HG02642 (cell line): ENCODE data around the gene GATA2.

Experiments used
- ATAC-seq: cut with Tn5 transposase; IDR thresholded peaks from one replicate; pipeline ENCODE4 v1.9.1; 2021; ENCODE audit warnings: mild to moderate bottlenecking; ENCODE audit not compliant: unreplicated experiment, poor library complexity

GATA2 gene

DNA sequence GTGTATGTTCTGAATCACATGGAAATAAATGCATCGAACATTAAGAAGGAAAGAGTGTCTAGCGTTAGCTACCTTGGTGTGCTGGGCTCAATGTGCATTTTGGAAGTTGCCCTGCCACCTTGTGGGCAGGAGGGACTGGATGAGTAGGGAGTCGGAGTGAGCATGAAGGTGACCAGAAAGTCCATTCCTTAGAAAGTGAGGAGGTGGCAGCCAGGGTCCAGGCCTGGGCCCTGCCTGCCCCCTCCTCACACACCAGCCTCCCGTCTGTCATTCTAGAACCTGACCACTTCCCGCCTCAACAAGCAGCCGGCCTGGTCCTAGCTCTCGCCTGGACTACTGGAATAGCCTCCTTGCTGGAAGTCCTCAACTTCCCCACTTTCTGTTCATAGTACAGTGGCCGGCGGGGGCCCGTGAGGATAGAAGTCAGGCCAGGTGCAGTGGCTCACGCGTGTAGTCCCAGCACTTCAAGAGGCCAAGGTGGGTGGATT is 10.2 kb upstream of the GATA2 start:
- ATAC-seq: no peak

DNA sequence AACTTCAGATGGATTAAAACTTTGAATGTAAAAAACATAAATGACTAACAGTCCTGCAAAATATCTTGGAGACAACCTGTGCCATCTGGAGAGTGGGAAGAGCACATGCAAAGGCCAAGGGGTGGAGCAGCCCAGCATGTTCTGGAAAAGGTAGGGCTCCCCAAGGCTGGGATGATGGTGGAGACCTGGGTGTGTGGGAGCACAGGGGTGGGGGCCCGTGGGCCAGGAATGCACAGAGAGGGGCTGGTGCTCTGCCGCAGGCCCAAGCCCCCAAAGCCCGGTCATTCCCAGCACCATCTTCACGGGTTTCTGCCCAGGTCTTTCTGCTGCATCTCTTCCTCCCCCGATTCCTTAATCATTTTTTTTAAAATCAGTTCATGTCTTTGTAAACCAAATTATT is 9.7 kb upstream of the GATA2 start:
- ATAC-seq: no peak

DNA sequence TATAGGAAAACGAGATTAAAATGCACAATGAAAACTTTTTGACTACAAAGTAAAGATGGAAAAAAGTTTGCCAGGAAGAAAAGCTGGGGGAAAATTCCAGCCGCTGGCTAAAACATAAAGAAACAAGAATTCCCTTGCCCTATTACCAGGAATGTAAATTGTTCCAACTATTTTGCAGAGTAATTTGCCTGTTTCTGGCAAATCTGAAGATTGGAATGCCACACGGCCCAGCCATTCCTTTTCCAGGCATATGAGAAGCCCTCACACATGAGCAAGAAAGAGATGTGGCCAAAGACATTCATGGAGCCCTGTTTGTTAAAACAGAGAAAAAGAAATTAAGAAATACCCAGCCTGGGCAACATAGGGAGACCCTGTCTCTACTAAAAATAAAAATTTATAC is 8.4 kb upstream of the GATA2 start:
- ATAC-seq: no peak

DNA sequence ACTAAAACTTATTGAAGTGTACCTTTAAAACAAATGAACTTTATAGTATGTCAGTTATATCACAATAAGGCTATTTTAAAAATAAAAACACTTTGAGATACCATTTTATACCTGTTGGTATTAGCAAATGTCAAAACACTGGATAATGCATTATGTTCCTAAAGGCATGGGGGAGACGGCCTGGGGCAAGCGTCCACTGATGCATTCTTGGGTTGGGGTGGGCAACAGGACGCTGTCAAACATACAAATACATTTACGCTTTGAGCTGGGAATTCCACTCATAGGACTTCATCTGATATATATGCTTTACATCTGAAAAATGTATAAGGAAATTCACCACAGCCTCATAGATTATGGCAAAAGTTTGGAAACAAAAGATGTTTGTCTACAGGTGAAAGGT is 7.6 kb upstream of the GATA2 start:
- ATAC-seq: no peak

DNA sequence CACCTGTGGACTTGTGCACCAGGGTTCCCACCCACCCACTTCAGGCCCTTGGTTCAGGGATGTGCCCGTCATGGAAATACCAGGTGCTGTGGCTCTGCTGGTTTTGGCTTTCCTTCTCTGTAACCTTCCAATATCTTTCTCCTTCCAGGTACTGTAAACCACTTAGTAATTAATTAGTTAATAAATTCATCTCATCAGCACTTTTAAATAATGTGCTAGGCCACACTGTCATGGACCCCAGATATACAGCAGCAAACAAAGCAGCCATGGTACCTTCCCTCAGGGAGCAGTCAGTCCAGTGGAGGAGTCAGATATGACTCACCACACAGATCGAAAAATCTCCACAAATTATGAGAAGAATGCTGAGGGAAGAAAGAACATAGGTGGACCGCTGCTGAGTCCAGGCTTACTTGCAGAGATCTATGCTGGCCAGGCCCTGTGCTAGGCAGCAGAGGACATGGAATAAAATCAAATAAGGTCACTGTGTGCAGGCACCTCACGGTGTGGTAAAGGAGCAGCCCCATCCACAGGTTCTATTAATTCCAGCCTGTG is 6.8 kb upstream of the GATA2 start:
- no peak for ATAC-seq

DNA sequence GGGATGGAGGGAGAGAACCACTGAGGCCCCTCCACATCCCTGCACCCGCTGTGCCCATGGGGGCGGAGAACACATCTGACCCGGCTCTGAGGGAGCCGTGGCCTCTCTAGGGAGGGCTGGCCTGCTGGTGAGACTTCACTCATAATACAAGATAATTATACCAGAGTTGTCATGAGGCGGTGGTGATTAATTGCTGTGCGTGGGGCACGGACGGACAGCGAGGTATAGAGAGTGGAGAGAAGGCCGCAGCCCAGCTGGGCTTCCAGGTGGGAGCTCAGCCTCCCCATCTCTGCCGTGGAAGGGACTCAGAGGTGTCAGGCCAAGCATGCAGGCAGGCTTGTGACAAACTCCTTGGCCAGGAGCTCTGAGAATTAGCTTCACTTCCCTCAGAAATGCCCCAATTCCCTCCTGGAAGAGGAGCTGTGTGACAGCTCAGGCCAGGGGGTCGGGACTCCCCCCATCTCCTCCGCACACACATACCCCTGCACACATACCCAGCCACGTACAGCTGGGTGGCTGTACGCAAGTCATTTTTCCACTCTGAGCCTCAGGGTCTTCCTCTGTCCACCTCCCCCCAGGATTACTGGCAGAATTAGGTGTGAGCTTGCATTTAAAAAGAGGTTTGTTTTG is 6.0 kb upstream of the GATA2 start:
- no peak for ATAC-seq

DNA sequence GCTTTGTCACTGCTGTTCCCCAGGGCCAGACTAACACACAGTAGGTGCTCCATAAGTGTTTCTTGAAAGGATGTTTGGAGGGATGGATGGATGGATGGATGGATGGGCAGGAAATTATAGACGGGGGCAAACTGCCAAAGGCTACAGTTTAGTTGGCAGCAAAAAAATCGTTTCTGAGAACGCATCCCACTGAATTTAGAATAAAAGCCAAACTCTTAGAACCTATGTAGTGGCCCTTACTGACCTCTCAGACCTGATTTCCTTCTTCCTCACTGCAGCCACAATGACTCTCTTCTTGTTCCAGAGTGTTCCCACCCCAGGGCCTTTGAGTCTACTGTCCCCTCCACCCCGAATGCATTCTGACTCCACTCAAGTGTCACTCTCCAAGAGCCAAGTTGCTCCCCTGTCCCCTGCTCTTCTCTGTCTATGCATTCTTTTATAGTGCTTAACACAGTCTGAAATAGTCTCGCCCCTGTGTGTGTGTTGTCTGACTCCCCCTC is 5.2 kb upstream of the GATA2 start:
- no peak for ATAC-seq

DNA sequence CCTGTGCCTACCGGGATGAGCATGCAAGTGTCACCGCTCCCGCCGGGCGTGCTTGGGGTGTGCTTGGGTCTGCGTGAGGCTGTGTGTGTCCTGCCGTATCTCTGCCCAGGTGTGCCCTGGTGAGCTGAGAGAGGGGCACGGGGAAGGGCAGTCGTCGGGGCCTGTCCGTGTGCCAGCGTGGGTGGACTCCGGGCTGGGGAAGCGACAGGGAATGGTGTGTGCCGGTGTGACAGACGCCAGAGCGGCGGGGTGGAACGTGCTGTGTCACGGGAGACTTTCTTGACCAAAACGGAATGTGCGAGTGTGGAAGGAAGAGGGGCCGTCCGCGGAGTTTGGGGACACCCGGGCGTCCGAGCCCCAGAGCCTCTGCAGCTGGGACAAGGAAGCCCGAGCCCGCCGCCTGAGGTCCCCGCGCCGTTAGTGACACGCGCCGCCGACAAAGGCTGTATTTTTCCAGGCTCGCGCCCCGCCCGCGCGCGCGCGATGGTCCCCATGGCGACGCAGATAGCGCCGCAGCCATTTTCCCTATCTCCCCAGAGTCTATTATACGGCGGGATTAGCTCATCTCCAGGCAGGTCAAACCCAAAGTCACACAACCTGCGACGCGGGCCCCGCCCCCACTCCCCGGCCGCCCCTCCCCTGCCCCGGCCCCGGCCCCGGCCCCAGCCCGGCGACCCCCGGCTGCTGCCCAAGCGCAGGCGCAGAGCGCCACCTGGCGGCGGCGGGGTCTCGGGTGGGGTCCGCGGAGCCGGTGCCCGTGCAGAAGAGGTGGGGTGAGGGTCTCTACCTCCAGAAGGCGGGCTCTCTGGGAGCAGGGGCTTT is 4.5 kb upstream of the GATA2 start:
- ATAC-seq: no peak

DNA sequence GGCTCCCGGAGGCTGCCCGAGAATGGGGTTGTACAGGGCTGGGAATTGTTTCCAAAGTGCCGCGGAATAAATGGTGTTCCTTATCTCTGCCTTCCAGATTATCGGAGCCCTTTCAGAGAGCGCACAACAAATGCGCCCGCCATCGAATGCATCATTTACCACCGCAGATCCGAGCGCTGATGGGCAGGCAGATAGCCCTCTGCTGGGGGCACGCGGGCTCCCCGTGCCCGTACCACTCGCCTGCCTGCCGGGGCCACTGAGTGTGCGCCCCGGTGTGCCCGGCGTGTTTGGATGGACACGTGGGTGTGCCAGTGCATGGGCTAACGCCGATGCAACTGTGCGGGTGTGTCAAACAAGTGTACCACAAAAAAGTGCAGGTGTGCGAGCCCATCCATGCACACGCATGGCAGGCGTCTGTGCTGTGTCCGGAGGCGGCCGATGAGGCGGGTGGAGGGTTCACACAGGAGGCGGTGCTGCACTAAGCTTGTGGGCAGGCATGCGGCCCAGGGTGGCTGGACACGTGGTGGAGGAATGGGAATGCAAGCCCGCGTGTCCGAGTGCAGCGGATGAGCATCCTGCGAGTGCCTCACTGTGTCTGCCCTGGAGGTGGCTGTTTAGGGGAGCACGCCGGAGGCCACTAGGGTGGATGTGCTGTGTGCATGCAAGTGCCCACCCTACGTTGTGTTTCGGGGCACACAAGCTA is 3.8 kb upstream of the GATA2 start:
- ATAC-seq: no peak

DNA sequence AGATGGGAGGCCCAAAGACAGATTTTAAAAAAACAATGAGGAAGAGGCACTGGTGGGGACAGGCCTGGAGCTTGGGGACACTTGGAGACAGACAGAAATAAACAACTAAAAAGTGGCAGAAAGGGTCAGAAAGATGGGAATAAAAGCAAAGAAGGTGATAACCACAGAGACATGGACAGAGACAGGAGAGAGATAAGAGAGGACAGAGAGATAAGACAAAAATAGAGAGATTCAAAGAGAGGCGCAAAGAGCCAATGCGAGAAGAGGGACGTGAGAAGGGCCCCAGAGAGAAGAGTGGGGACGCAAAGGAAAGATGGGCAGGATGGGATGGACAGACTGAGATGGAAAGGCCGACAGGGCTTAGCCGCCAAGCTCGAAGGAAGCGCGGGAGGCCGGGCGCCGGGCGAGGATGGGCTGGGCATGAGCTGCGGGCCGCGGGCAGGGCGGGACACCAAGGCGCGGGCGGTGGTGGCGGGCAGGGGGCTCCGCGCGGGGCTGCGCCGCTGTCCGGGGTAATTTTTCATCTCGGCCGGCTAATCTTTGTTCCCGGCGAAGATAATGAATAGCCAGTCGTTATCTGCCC is 3.1 kb upstream of the GATA2 start:
- ATAC-seq: no peak

DNA sequence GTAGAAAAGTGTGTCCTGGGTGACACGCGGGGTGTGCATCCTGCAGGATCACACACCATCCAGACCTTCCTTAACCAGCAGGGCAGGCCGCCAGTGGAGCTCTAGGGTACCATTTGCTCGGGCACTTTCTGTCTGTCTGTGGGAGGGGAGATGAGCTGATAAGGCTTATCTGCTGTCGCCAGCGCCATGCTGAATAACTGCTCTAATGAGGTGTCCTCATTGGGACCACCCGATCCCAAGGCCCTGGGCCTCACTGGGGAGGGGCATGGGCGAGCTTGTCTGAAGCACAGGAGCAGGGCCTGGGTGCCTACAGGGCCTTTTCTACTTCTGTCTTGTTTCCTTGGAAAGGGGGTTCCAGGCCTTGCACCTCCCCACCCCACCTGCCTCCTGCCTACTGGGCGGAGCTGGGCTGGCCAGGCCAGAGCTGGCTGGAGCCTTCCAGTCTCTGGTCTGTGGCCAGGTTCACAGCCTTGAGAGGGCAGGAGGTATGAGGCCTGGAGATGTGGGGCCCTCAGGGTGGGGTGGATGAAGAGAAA is 2.5 kb upstream of the GATA2 start:
- ATAC-seq: no peak

DNA sequence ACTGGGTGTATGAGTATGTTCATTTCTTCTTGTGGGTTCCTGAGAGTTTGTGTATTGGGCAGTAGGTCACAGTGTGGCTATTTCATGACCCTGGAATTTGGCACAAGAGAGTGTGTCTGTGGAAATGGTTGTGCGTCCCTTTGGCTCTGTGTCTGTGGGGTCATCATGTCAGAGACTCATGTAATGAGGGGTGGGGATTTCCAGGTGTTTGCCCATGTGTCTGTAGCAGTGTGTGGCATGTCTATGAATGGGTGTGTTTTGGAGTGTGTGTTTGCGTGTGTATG is 1.3 kb upstream of the GATA2 start:
- no peak for ATAC-seq

DNA sequence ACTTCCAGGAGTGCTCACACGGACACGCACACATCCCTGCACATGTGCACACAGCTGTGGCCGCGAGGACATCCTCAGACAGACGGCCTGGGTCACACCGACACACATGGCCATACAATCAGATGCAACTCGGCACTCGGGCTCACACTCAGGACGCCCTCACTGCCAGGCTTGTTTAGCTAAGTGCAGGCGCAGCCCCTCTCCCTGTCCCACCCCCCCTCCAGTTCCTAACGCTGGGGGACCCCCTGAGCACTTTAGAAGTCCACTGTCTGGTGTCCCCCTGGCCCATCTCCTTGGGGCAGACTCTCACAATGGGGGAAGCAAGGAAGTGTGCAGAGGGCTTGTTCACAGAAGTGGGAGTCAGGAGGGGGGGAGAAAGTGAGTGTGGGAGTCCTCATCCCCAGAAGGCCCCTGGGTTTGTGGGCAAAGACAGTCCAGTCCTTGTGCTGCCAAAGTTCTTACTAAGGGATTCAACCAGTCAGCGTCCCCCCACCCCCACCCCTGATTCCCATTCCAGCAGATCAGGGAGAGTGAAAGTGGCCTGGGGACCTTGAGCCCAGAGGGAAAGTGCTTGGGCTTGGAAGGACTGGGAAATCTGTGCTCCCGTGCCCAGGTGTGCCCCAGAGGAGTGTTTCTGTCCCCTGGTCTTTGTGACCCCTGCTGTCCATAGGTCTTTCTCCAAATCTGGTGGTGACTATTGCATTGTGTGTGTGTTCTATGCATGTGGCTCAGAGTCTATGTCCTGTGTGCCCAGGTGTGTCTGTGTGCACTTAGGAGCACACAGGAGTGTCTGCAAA is 767 bp upstream of the GATA2 start:
- ATAC-seq: no peak

DNA sequence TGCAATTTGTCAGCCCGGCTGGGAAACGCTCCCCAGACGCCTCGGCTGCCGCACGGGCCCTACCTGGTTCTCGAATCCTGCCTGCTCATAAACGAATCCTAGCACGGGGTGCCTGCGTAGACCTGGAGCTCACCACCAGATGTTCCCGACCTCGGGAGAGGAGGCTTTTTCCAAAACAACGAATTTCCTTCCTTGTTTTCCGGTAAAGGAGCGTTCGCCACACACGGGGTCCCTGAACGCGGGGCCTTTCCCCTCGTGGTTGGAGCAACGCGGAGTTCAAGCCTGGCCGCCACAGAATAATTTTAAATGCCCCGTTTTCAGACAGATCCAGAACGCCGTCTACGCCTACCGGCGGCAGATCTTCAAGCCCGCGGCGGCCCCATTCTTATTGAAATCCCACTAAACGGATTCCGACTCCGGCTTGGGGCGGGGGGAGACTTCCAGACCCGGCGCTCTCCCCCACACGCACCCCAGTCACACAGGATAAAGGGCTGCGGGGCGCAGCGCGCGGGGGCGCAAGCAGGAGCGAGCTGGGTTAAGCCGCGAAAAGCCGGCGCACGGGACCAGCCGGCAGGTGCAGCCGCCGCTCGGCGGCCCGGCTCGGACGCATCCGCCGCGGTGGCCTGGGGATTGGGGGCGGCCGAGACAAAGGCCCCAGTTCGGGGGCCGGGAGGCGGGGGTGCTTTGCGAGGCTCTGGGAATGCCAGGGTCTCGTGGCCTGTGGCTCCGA is 895 bp downstream of the GATA2 start:
- ATAC-seq: no peak

DNA sequence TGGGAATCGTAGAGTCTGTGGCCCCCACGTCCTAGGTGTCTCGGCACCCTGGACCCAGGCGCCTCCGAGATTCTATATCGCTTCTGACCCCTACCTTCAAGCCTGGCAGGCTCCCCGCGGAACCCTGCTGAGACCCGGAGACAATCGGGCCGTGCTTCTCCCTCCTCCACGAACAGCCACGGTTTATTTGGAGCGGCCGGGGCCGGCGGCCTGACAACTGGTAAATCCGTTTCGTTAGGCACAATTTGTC is 1.4 kb downstream of the GATA2 start:
- ATAC-seq: no peak

DNA sequence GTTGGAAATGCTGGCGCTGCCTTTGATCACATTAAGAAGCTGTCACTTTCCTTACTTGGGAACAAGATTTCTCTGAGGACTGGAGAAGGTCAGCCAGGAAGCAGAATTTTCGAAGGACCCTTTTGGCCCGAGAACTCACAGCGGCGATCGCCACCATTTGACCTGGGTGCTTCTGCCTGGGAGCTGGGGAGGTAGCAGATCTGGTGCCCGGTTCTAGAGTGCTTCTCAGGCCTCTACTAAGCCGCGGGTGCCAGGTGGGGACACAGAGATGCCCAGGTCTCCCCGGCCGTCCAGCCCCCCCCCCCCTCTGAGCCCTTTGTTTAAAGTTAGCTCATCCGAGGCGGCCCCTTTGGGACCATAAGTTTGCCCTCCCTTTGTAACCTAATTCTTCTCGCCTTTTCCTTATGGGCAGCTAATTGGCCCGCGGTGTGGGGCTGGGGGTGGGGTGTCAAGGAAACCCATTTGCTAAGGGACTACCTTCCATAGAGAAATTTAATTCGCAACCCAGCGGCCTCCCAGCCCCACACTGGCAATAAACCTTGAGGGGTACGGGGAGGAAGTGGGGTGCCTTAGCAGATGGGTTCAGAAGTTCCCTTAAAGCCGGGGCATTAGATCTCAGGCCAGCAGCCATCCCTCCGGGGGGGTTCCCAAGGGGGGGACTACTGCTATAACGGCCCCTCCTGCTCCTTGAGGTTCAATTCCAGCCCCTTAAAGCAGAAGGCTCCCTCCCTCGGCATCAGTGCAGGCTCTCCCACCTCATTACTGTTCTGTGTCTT is 1.9 kb downstream of the GATA2 start:
- no peak for ATAC-seq

DNA sequence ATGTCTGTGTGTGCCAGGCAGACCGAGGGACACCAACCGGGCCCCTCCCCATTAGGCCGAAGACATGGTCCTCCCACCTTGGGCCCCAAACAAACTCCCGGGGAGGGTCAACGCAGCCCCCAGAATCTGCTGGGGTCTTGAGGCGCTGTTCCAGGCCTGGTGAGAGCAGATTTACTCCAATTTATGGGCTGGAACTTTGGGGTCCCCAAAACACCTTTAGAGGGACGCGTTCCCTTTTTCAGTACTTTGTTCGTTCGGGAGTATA is 2.4 kb downstream of the GATA2 start:
- no peak for ATAC-seq

DNA sequence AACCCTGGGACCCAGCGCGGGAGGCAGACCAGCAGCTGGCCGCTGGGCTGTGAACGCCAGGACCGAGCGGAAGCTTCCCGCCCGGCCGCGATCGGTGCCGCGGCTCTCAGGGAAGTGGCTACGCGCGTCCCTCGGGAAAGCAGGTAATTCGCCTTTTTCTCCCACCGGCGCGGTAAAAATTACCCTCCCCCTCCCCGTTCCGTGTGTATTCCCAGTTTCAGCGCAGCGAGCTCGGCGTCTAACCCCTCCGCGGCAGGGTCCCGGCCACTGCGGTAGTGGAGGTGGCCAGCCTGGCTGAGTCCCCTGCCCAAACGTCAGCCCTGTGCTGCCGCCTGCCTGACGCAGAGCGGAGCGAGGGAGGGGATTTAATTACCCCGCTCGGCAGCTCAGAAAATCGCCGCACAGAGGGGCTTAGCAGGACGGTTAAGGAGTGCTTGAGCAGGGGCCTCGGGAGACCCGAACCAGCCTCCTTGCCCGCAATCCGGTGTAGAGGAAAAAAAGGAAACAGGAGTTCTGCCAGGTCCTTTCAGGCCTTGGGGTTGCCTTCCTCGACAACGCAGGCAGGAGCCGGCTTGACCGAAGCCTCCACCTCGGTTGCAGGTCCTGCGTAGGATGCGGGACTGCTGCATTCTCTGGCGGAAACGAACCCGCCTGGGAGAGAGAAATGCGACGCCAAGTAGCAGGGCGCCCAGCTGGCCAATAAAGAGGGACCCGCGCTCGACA is 2.9 kb downstream of the GATA2 start:
- no peak for ATAC-seq

DNA sequence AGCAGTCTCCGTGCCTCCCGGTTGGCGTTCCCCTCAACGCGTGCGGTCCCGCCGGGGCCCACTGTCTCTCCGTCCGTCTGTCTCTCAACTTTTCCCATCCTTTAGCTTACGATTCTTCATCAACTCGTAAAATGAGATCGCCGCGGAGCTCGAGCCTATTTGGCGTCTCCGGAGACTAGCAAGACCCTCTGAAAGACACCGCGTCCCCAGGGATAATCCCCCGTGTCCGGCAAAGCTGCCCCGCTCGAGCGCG is 3.4 kb downstream of the GATA2 start:
- ATAC-seq: no peak
